Stimulated activated effector memory CD8-positive, alpha-beta T cell treated with anti-CD3 and anti-CD28 coated beads, Interleukin-12 subunit alpha, Interleukin-12 subunit beta, amount 100 ng/mL, for 72 hours (primary cell): Measurements from ENCODE around the gene SLC28A1.
A peak's percentile ranks its signal among the peaks of the same experiment; 100 is the strongest.

Experiments used
- ATAC-seq: fragments of 150-1000 bp; cut with Tn5 transposase; 2 replicates; pipeline ENCODE4 v1.10.0; 2021
- DNase-seq, 2 donors: peaks; one replicate each; pipeline ENCODE4 v3.0.0; 2021 to 2022; ENCODE audit warnings: low spot score in 2 of 2
- H3K27ac Mint-ChIP-seq: one replicate; pipeline ENCODE4 v1.8.0; 2022; ENCODE audit warnings: mild to moderate bottlenecking, mixed read lengths
- H3K36me3 Mint-ChIP-seq: one replicate; pipeline ENCODE4 v1.8.0; 2022; ENCODE audit warnings: mild to moderate bottlenecking, mixed read lengths
- H3K4me1 Mint-ChIP-seq: one replicate; pipeline ENCODE4 v1.8.0; 2022; ENCODE audit warnings: mixed read lengths
- H3K4me3 Mint-ChIP-seq: one replicate; pipeline ENCODE4 v1.8.0; 2022; ENCODE audit warnings: mild to moderate bottlenecking, mixed read lengths
- H3K9me3 Mint-ChIP-seq: one replicate; pipeline ENCODE4 v1.8.0; 2022; ENCODE audit warnings: mixed read lengths

Gene SLC28A1

GRCh38 chr15:84988909-84989644 lies 104.6 kb downstream of the SLC28A1 start:
- Mint-ChIP-seq H3K36me3 (no peaks in the 10 kb centered on the region), H3K4me1 (peaks cover 53% of the 10 kb centered on the region), H3K27ac (peak overlapping the region; percentile 48), H3K9me3 (no peaks in the 10 kb centered on the region), H3K4me3 (peak overlapping the region; percentile 33)
- peak in 1 of 2 donors; percentile 34 for DNase-seq
- no peak for ATAC-seq

DNA sequence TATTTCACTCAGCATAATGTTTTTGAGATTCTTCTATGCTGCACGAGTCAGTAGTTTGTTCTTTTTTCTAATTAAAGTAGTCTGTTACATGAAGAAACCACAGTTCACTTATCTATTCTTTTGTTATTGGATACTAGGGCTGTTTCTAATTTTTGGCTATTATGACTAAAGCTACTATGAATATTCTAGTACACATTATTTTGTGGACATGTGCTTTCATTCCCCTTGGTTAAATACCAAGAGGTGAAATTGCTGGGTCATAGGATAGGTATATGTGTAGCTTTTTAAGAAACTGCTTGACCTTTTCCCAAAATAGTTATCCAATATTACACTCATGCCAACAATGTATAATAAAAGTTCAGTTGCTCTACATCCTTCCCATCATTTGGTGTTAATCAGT lies 106.0 kb downstream of the SLC28A1 start:
- Mint-ChIP-seq H3K4me3 (no peak overlapping the region), H3K4me1 (peaks cover 52% of the 10 kb centered on the region), H3K27ac (no peak overlapping the region), H3K9me3 (no peaks in the 10 kb centered on the region), H3K36me3 (no peaks in the 10 kb centered on the region)
- DNase-seq (no peak), ATAC-seq (no peak)

- Mint-ChIP-seq H3K27ac (peak overlapping the region; percentile 3), H3K9me3 (no peaks in the 10 kb centered on the region), H3K4me1 (peaks cover 49% of the 10 kb centered on the region), H3K36me3 (no peaks in the 10 kb centered on the region), H3K4me3 (no peak overlapping the region)
- DNase-seq (no peak), ATAC-seq (no peak)
Observed at GRCh38 chr15:84991014-84991712, 106.7 kb downstream of the SLC28A1 start.

DNA sequence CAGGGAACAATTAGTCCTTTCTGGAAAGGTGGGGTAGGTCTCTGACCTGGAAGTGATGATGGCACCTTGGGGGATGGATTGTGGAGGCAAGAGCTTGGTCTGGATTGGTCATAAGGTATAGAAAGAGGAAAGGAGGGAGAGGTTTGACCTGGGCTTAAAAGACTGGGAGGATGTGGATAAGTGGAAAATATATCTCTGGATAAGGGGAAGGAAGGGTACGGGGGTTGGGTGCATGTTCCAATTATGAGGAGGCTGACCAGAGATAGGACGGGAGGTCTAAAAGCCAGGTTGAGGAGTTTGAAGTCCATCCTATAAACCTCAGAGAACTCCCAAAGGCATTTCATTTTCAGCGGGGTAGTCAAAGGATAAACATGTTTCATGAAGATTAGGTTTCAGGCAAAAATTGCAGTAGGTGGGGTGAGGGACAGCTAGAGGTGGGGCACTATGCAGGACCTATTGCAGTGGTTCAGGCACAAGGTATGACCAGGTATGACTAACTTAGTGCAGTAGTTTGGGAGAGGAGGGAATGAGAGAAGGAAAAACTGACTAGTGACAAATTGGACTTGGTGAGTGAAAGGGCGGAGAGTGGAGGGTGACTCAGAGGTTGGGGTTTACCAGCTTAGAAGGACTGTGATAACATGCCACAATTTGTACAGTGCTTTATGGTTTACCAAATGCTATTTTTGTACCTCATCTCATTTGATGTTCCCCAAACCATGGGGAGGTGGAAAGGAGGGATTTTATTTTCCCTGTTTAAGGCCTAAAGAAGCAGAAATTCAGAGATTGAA lies 107.9 kb downstream of the SLC28A1 start:
- Mint-ChIP-seq H3K27ac (peak overlapping the region; percentile 3), H3K4me3 (peak overlapping the region; percentile 8), H3K36me3 (no peaks in the 10 kb centered on the region), H3K4me1 (peaks cover 49% of the 10 kb centered on the region), H3K9me3 (no peaks in the 10 kb centered on the region)
- peak; percentile 96 for ATAC-seq
- no peak for DNase-seq
